UCSD-AML1 (cell line): Measurements from ENCODE around the gene IGF2BP3.

Experiments
- DNase-seq: peaks from one replicate; lab custom pipeline; 2025; ENCODE audit not compliant: unreplicated experiment; lab: John Stamatoyannopoulos, UW

IGF2BP3 gene

GRCh38 chr7:23298885-23299769 is 171.2 kb downstream of the IGF2BP3 start, which contains the start of gene MALSU1:
Gene MALSU1 (plus strand): TSS chr7:23299339. CDS start chr7:23299353, 14 bp downstream.
- peak; percentile 88 for DNase-seq

- no peak for DNase-seq
Observed at GRCh38 chr7:23298141-23298881, 172.0 kb downstream of the IGF2BP3 start.

GRCh38 chr7:23295401-23295697 is 174.9 kb downstream of the IGF2BP3 start:
- DNase-seq, result no peak

GRCh38 chr7:23294549-23295400 is 175.5 kb downstream of the IGF2BP3 start:
- DNase-seq, result no peak

- DNase-seq, result no peak
Observed at GRCh38 chr7:23293500-23294073, 176.7 kb downstream of the IGF2BP3 start.

GRCh38 chr7:23292623-23293022 is 177.7 kb downstream of the IGF2BP3 start:
- DNase-seq, result no peak

GRCh38 chr7:23291957-23292560 is 178.2 kb downstream of the IGF2BP3 start:
- no peak for DNase-seq

- no peak for DNase-seq
Observed at GRCh38 chr7:23290993-23291392, 179.3 kb downstream of the IGF2BP3 start.

- DNase-seq, result no peak
Observed at GRCh38 chr7:23287612-23288011, 182.7 kb downstream of the IGF2BP3 start.

- DNase-seq, result no peak
Observed at GRCh38 chr7:23285657-23286646, 184.3 kb downstream of the IGF2BP3 start.

GRCh38 chr7:23284871-23285270 is 185.4 kb downstream of the IGF2BP3 start:
- DNase-seq, result no peak

- no peak for DNase-seq
Observed at GRCh38 chr7:23283086-23283485, 187.2 kb downstream of the IGF2BP3 start.

GRCh38 chr7:23279819-23280525 is 190.3 kb downstream of the IGF2BP3 start:
- DNase-seq, result no peak

- DNase-seq, result peak; percentile 6
Observed at GRCh38 chr7:23277359-23277989, 192.8 kb downstream of the IGF2BP3 start.

- DNase-seq, result no peak
Observed at GRCh38 chr7:23276947-23277346, 193.3 kb downstream of the IGF2BP3 start.

GRCh38 chr7:23276376-23276775 is 193.9 kb downstream of the IGF2BP3 start:
- no peak for DNase-seq

- no peak for DNase-seq
Observed at GRCh38 chr7:23275912-23276311, 194.4 kb downstream of the IGF2BP3 start.

GRCh38 chr7:23273141-23273599 is 197.1 kb downstream of the IGF2BP3 start:
- peak; percentile 62 for DNase-seq
